Measurements from ENCODE around the gene PHLPP1.

The PHLPP1 gene

GRCh38 chr18:62790871-62791772 lies 75.8 kb downstream of the PHLPP1 start:
- Histone ChIP-seq H3K27ac (ENCODE audit: low read depth, low read length) (no peak overlapping the region), H3K27me3 (ENCODE audit: low read length) (no peaks in the 10 kb centered on the region), H3K9ac (ENCODE audit: low read length) (no peak overlapping the region), H3K4me3 (ENCODE audit: insufficient read depth, low read length, poor library complexity, severe bottlenecking) (no peak overlapping the region), H3F3A (ENCODE audit: insufficient read depth) (no peaks in the 10 kb centered on the region), H3K9me3 (ENCODE audit: insufficient read depth, low read length) (no peaks in the 10 kb centered on the region), H3K79me2 (ENCODE audit: insufficient read depth, low read length) (peaks cover 9% of the 10 kb centered on the region; the same call in 1 of the 2 replicates), H3K4me2 (ENCODE audit: low read depth, low read length, poor library complexity, severe bottlenecking) (no peak overlapping the region), H4K20me1 (ENCODE audit: low read depth, low read length) (0 out of 2 replicates have a peak, but pooled peaks cover 17% of the 10 kb centered on the region), H3K36me3 (ENCODE audit: low read length) (no peaks in the 10 kb centered on the region), H2AFZ (ENCODE audit: low read depth, low read length, severe bottlenecking) (no peak overlapping the region), H3K9me2 (replicated peaks; ENCODE audit: insufficient read depth, low read length) (no peaks in the 10 kb centered on the region)
- no peak for TF ChIP-seq CTCF (IDR thresholded peaks at IDR 0.05; ENCODE audit: insufficient read depth, low read length, poor library complexity, severe bottlenecking)
- no peak for TF ChIP-seq EZH2phosphoT487 (conservative IDR thresholded peaks at IDR 0.05; ENCODE audit: low read length)

- Histone ChIP-seq H3K9ac (ENCODE audit: low read length) (no peak overlapping the region), H4K20me1 (ENCODE audit: low read depth, low read length) (peaks cover 22% of the 10 kb centered on the region), H3K4me3 (ENCODE audit: insufficient read depth, low read length, poor library complexity, severe bottlenecking) (no peak overlapping the region), H3K4me2 (ENCODE audit: low read depth, low read length, poor library complexity, severe bottlenecking) (no peak overlapping the region), H3F3A (ENCODE audit: insufficient read depth) (no peaks in the 10 kb centered on the region), H3K27me3 (ENCODE audit: low read length) (no peaks in the 10 kb centered on the region), H3K9me3 (ENCODE audit: insufficient read depth, low read length) (no peaks in the 10 kb centered on the region), H3K79me2 (ENCODE audit: insufficient read depth, low read length) (peaks cover 9% of the 10 kb centered on the region; the same call in 1 of the 2 replicates), H2AFZ (ENCODE audit: low read depth, low read length, severe bottlenecking) (no peak overlapping the region), H3K36me3 (ENCODE audit: low read length) (no peaks in the 10 kb centered on the region), H3K27ac (ENCODE audit: low read depth, low read length) (no peak overlapping the region), H3K9me2 (replicated peaks; ENCODE audit: insufficient read depth, low read length) (no peaks in the 10 kb centered on the region)
- no peak for TF ChIP-seq EZH2phosphoT487 (conservative IDR thresholded peaks at IDR 0.05; ENCODE audit: low read length)
- TF ChIP-seq CTCF (IDR thresholded peaks at IDR 0.05; ENCODE audit: insufficient read depth, low read length, poor library complexity, severe bottlenecking): no peak
Observed at GRCh38 chr18:62792016-62792415, 76.7 kb downstream of the PHLPP1 start.

- Histone ChIP-seq H3K27me3 (ENCODE audit: low read length) (no peaks in the 10 kb centered on the region), H3F3A (ENCODE audit: insufficient read depth) (no peaks in the 10 kb centered on the region), H3K4me3 (ENCODE audit: insufficient read depth, low read length, poor library complexity, severe bottlenecking) (no peak overlapping the region), H3K9me2 (replicated peaks; ENCODE audit: insufficient read depth, low read length) (no peaks in the 10 kb centered on the region), H2AFZ (ENCODE audit: low read depth, low read length, severe bottlenecking) (no peak overlapping the region), H4K20me1 (ENCODE audit: low read depth, low read length) (peaks cover 14% of the 10 kb centered on the region), H3K79me2 (ENCODE audit: insufficient read depth, low read length) (no peaks in the 10 kb centered on the region), H3K27ac (ENCODE audit: low read depth, low read length) (no peak overlapping the region), H3K4me2 (ENCODE audit: low read depth, low read length, poor library complexity, severe bottlenecking) (no peak overlapping the region), H3K9me3 (ENCODE audit: insufficient read depth, low read length) (no peaks in the 10 kb centered on the region), H3K9ac (ENCODE audit: low read length) (no peak overlapping the region), H3K36me3 (ENCODE audit: low read length) (no peaks in the 10 kb centered on the region)
- TF ChIP-seq CTCF (IDR thresholded peaks at IDR 0.05; ENCODE audit: insufficient read depth, low read length, poor library complexity, severe bottlenecking) (no peak), EZH2phosphoT487 (conservative IDR thresholded peaks at IDR 0.05; ENCODE audit: low read length) (no peak)
Observed at GRCh38 chr18:62795813-62796212, 80.5 kb downstream of the PHLPP1 start.
